ENCODE data around the gene STAMBPL1.

The STAMBPL1 gene

DNA sequence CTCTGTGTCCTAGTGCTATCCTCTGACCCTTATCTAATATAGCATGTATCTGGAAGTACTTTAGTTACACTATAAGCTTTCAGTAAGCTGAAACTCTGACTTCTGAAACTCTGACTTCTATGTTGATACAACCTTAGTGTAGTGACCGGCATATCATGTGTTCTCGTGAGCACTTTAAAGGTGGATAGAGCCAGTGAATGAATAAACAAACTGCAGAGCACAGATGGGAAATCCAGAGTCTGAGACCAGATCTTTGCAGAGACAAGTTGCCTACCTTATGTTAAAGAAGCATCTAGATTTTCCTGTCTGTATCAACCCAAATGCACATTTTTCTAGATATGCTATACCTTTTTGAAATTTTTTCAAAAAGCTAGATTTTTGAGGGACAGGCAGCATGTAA is 69.0 kb downstream of the STAMBPL1 start:
- TF ChIP-seq, protein P1, sequence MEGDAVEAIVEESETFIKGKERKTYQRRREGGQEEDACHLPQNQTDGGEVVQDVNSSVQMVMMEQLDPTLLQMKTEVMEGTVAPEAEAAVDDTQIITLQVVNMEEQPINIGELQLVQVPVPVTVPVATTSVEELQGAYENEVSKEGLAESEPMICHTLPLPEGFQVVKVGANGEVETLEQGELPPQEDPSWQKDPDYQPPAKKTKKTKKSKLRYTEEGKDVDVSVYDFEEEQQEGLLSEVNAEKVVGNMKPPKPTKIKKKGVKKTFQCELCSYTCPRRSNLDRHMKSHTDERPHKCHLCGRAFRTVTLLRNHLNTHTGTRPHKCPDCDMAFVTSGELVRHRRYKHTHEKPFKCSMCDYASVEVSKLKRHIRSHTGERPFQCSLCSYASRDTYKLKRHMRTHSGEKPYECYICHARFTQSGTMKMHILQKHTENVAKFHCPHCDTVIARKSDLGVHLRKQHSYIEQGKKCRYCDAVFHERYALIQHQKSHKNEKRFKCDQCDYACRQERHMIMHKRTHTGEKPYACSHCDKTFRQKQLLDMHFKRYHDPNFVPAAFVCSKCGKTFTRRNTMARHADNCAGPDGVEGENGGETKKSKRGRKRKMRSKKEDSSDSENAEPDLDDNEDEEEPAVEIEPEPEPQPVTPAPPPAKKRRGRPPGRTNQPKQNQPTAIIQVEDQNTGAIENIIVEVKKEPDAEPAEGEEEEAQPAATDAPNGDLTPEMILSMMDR (IDR thresholded peaks at IDR 0.05; ENCODE audit: control insufficient read depth, insufficient read depth, low read depth, low read length, missing control alignments) = no peak
- DNase-seq (ENCODE audit: low read depth) = no peak

DNA sequence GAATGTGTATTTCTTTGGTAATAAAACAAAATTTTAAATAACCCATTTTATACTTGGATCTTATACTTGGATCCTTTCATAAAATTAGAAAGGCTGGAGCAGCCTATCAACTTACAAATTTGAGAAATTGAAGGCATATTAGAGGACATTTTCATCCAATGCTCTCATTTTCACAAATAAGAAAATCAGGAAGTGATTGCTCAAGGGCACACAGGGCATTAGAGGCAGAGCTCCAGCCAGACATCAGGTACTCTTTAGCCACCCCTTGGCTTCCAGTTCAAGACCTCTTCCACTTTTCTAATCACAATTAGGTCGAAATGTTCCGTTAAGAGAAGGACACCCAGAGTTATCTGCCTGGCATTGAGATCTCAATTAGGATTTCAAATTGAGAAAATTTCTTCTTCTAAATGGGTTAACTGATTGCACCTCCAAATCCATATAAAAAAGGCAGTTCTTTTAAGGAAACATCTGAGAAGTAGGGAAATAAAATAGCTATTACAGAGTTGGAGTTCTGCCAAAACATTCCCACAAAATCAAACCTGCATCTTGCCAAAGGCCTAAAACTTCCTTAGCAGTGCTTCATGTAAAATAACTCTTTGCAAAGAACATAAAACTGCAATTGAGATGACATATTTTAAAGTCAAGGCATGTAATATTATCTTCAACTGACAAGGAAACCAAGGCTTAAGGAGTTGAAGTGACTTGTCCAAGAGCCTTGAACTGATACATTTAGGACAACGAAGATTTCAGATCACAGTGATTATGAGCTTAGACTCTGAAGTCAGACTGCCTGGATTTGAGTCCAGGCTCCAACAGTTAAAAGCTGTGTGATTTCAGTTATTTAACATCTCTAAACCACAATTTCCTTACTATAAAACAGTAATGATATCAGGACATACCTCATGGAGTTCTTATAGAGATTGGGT is 70.1 kb downstream of the STAMBPL1 start:
- no peak overlapping the region for H3K4me3 ChIP-seq (ENCODE audit: control insufficient read depth, low read depth, low read length)
- DNase-seq (ENCODE audit: low read depth) = no peak
- TF ChIP-seq, protein P1 (IDR thresholded peaks at IDR 0.05; ENCODE audit: control insufficient read depth, insufficient read depth, low read depth, low read length, missing control alignments) = no peak

More for the DNA sequence above, 69.0 kb downstream of the STAMBPL1 start:
- H3K4me3 ChIP-seq (ENCODE audit: control insufficient read depth, low read depth, low read length) = no peak overlapping the region

DNA sequence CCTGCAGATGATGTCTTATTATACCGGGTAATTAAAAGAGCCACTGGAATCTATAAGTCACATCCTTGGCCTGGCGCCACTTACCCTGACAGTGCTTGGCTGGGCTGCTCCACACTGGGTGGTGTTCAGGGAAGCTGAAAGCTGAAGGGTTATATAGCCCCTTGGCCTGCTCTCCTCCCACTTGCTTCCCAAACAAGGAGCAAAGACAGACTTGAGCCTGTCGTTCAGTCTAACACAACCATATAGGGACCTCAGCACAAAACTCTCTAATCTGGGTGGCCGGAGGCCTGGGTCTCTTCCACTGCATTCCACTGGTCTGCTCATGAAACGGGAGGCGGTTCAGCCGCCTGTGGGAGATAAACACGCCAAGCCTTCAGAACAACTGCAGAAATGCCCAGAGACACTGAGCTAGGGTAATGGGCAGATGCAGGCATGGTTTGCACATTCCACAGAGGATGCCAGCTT is 72.6 kb downstream of the STAMBPL1 start, which contains the start of gene ACTA2:
TSS of gene ACTA2 (minus strand) at position 127 of the 465 bp plus-strand sequence. CDS start 3,843 bp downstream, outside the sequence.
- DNase-seq (ENCODE audit: low read depth) = no peak
- TF ChIP-seq, protein P1 (IDR thresholded peaks at IDR 0.05; ENCODE audit: control insufficient read depth, insufficient read depth, low read depth, low read length, missing control alignments) = no peak
- no peak within 1 kb of the TSS; the same call in none of the 2 replicates for H3K4me3 ChIP-seq (ENCODE audit: control insufficient read depth, low read depth, low read length)

DNA sequence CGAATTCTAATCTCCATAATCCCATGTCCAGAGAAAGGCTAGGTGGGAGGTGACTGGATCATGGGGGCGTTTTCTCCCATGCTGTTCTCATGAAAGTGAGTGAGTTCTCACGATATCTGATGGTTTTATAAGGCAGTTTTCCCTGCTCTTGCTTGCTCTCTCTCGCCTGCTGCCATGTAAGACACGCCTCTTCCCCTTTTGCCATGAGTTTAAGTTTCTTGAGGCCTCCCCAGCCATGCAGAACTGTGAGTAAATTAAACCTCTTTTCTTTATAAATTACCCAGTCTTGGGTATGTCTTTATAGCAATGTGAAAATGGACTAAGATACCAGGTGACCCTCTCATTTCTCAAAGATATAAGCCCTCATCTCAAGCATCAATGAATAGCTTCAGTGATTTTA is 73.6 kb downstream of the STAMBPL1 start:
- no peak overlapping the region for H3K4me3 ChIP-seq (ENCODE audit: control insufficient read depth, low read depth, low read length)
- no peak for DNase-seq (ENCODE audit: low read depth)
- TF ChIP-seq, protein P1 (IDR thresholded peaks at IDR 0.05; ENCODE audit: control insufficient read depth, insufficient read depth, low read depth, low read length, missing control alignments) = no peak

DNA sequence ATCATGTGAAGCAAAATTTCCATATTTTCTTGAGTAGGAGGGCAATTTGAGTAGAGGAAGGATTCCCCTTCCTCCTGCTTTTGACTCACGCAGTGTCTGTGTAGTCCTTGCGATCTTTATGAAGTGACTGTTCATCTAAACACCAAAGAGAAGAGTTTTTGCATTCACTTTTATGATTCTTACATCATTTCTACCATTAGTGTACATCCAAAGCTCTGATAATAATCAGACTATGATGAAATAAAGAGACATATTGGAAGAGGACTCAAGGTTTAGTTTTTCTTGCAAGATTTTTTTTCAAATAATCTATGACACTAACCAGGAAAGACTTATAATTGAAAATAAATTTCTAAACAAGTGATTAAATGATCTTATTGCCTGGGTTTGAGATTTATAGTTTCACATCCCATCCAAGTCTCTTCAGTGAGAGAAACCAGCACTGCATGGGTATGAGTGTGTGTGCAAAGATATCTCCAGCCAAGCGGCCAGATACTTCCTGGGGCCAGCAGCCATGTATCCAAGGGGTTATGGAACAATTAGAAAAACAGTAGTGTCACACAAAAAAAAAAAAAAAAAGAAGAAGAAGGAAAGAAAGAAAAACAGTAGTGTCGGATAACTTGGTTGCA is 74.5 kb downstream of the STAMBPL1 start:
- H3K4me3 ChIP-seq (ENCODE audit: control insufficient read depth, low read depth, low read length) = no peak overlapping the region
- TF ChIP-seq, protein P1 (IDR thresholded peaks at IDR 0.05; ENCODE audit: control insufficient read depth, insufficient read depth, low read depth, low read length, missing control alignments) = no peak
- no peak for DNase-seq (ENCODE audit: low read depth)

DNA sequence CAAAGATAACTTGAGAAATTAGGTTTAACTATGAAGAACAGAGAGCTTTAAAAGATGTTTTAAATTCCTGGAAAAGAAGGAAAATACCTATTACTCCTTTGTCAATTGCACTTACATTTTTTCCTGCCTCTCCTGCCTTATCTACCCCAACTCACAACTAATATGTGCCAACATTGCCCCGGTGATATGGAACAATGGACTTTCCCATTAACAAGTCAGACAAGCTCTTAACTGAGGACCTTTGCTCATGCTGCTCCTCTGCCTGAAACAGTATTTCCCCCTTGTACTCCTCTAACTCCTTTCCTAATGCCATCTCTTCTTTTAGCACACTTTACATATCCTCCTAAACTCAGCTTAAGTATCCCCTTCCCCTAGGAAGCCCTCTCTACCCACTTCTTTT is 77.3 kb downstream of the STAMBPL1 start:
- DNase-seq (ENCODE audit: low read depth) = no peak
- TF ChIP-seq, protein P1 (IDR thresholded peaks at IDR 0.05; ENCODE audit: control insufficient read depth, insufficient read depth, low read depth, low read length, missing control alignments) = no peak
- H3K4me3 ChIP-seq (ENCODE audit: control insufficient read depth, low read depth, low read length) = no peak overlapping the region

Data from AG09309 (cell line).